UCSD-AML1 (cell line): ENCODE measurements around the gene RASL12.
"Not testable (repeated sequence)": the region's sequence is repeated elsewhere in the genome, so short reads cannot be mapped to it uniquely, and the experiment has no call there.

Source experiments
- DNase-seq: peaks from one replicate; lab custom pipeline; 2025; ENCODE audit not compliant: unreplicated experiment; lab: John Stamatoyannopoulos, UW

Gene RASL12

GRCh38 chr15:65032801-65033537 lies 34.8 kb downstream of the RASL12 start:
- DNase-seq, result no peak

DNA sequence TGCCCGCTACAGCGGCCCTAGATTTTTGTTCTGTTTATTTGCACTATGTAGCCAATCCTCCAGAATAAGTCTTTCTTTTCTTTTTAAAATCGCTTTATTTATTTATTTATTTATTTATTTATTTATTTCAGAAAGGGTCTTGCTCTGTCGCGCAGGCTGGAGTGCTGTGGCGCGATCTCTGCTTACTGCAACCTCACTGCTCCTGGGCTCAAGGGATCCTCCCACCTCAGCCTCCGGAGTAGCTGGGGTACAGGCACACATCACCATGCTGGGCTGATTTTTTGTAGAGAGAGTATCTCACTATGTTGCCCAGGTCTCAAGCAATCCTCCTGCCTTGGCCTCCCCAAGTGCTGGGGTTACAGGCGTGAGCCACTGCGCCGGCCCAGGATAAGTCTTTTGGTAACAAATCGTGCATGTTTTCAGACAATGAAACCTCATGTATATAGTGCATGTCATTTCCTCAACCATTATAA lies 38.0 kb downstream of the RASL12 start:
- DNase-seq, result no peak

GRCh38 chr15:65028921-65029735 lies 38.7 kb downstream of the RASL12 start, which contains the start of gene MTFMT:
TSS of gene MTFMT (minus strand) at chr15:65029639. CDS start at chr15:65029613, 26 bp downstream.
- DNase-seq, result peak; percentile 89

DNA sequence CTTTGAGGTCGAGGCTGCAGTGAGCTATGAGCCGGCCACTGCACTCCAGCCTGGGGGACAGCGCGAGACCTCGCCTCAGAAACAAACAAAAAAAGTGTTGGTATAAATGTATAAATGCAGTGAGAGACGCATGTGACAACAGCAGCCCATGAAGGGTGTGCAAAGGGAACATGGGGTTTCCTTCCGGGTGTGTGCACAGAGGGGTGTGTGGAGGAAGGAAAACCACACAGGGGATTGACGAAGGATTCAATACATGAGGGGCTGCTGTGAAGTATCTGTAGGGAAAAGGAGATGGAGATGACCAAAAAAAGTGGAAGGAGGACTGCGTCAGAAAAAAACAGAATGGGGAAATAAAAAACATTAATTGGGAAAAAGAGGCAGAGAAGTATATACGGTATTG lies 39.5 kb downstream of the RASL12 start:
- no peak for DNase-seq

GRCh38 chr15:65027593-65027992 lies 40.2 kb downstream of the RASL12 start:
- DNase-seq, result no peak

GRCh38 chr15:65026756-65027155 lies 41.0 kb downstream of the RASL12 start:
- no peak for DNase-seq

DNA sequence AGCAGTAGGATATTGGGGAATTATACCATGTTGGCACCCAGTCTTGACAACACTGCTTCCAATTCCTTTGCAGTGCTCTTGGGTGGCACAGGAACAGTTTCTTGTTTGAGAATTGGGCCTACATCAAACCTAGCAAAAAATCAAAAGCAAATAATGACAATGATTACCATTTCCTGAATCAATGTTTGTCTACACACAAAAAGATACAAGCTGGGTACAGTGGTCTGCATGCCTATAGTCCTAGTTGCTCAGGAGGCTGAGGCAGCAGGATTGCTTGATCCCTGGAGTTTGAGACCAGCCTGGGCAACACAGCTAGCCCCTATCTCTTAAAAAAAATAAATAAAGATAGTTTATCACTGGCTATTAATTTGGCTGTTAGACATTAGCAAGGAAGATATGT lies 46.3 kb downstream of the RASL12 start:
- DNase-seq, result no peak

DNA sequence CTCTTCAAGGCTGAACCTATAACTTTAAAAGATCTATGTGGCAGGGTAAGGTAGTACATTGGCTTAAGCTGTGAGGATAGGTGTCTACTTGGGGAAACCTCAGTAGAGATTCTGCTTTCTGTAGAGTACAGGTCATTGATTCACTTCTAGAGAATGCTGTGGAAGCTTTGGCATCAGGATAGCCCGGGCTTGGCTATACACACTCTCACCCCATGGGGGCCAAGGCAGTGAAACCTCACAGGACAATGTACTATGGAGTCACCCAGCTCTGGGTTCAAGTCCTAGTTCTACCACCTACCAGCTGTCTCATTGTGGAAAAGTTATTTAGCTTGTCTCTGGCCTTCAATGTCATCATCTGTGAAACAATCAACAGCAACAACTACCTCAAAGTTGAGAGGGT lies 47.4 kb downstream of the RASL12 start:
- DNase-seq, result no peak

GRCh38 chr15:65011198-65011597 lies 56.6 kb downstream of the RASL12 start:
- DNase-seq, result not testable (repeated sequence)

GRCh38 chr15:65008983-65009382 lies 58.8 kb downstream of the RASL12 start:
- DNase-seq, result no peak

- DNase-seq, result no peak
These were observed 60.9 kb downstream of the RASL12 start for GRCh38 chr15:65006876-65007275.

- DNase-seq, result no peak
These were observed 62.8 kb downstream of the RASL12 start for GRCh38 chr15:65004993-65005392.
